ENCODE measurements around the gene CLCF1.

Gene CLCF1

DNA sequence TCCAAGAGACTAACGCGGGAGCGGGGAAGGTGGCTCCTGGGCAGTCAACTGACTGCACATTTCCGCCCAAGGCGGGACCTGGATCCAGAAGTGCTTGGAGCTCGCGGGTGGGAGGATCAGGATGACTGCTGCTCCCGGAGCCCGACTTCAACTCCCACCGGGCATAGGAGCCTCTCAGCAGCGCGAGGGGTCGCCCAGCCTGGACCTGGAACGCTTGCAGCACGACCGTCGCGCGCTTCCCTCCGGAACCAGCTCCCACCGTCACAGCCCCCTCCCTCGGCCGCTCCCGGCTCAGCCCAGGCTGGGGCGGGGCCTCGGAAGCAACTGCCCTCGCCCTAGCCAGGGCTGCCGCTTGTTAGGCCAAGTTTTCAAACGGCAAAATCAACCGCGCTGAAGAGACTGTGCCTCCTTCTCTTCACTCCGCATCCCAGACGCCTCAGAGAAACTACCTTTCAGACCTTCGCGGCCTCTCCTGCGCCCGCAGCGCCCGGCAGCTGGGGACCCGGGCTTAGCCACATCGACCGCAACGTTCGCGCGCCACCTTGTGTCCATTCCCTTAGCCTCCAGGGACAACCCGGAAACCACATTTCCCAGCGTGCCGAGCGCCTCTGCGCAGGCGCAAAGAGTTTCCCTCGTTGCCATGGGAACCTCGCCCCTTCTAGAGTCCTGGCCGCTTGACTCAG, 56.1 kb downstream of the CLCF1 start:
- peak overlapping the region; percentile 95 for H3K27ac ChIP-seq
- peak; percentile 100 for TF ChIP-seq CTCF (conservative IDR thresholded peaks at IDR 0.05)

DNA sequence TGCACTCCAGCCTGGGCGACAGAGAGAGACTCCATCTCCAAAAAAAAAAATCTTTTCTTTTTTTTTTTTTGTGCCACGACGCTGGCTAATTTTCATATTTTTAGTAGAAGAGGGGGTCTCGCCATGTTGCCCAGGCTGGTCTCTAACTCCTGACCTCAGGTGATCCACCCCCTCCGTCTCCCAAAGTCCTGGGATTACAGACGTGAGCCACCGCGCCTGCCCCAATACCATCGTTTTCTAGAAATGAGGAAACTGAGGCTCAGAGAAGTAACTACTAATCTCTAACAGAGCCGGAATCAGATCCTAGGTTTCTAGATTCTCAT, 56.6 kb downstream of the CLCF1 start:
- H3K27ac ChIP-seq: peak overlapping the region; percentile 95
- TF ChIP-seq CTCF (conservative IDR thresholded peaks at IDR 0.05): no peak

DNA sequence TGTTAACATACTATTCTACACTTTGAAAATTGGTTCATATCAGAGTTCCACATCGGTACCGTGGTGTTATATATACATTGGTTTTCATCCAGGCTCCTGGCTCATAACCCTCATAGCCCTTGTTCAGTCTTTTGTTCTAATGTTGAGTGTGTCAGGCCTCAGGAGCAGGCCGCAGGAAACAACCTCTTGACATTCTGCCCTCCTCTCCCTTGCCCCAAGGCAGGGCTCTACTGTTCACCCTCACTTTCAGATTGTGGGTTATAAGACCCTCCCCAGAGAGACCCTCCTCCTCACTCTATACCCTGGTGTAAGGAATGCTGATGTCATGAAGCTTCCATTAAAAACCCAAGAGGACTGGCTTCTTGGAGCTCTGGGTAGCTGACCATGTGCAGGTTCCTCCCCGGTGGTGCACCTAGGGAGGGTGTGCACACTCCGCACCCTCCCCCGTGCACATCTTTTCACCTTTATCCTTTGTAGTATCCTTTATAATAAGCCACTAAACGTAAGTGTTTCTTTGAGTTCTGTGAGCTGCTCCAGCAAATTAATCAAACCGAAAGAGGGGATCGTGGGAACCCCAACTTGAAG, 58.0 kb downstream of the CLCF1 start:
- TF ChIP-seq CTCF (conservative IDR thresholded peaks at IDR 0.05): no peak
- H3K27ac ChIP-seq: peak overlapping the region; percentile 95; the same call in 1 of the 2 replicates

DNA sequence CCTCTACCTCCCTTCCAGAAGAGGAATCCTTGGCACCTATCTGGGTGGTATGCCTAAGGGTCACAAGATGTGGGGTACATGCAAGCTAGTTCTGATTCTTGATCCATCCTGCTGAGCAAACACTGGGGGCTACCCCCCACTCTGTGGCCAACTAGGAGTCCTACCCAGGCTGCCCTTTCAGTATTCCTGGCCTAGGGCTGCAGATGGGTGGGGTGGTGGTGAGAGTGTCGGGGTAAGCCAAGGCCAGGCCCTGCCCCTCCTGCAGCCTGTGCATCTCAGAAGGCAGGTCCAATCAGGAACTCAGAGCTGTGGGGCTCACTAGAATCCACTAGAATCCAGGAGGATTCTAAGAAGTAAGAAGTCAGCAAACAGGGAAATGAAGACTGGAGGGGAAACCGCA, 59.2 kb downstream of the CLCF1 start:
- H3K27ac ChIP-seq: peak overlapping the region; percentile 90
- TF ChIP-seq CTCF (conservative IDR thresholded peaks at IDR 0.05): no peak

Measured in VCaP (cell line).